Cardiac fibroblast (primary cell): ENCODE results near the gene ROR2.

ENCODE experiments used
- DNase-seq, 2 donors: peaks; one replicate each; pipeline versions ENCODE4 v3.0.0 to v3.0.0-alpha.2; 2010; ENCODE audit warnings: low read depth in 2 of 2
- H3K4me3 ChIP-seq, 2 donors: replicated peaks in 1 of 2; 1 replicate in 1 of 2; 2 replicates in 1 of 2; pipeline ENCODE4 v1.5.1; 2011; ENCODE audit warnings: low read depth in 2 of 2, low read length in 2 of 2, mild to moderate bottlenecking in 2 of 2, moderate library complexity in 1 of 2
- CTCF ChIP-seq: IDR thresholded peaks from one replicate; pipeline ENCODE4 v1.5.1; 2011; ENCODE audit warnings: low read depth, mild to moderate bottlenecking, low read length, inconsistent platforms

ROR2 gene

GRCh38 chr9:91840882-91841281 lies 109.1 kb downstream of the ROR2 start:
- TF ChIP-seq CTCF = no peak
- no peak overlapping the region for H3K4me3 ChIP-seq
- no peak for DNase-seq

DNA sequence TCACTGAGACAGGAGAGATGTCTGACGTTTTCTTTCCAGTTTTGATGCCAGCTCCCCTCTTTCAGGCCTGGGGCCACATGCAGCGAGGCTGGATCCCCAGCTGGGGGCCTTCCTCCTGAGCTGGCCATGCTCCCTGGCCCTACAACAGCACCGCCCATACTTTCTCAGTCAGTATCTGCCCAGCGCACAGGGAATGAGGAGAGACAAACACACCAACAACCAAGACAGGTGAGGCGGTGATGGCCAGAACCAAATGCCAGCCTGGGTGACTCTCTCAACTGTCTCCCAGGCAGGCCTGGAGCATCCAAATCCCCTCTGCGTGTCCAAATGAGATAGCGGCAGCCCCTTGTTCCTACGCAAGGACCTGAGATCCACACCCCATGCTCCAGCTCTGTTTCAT lies 109.6 kb downstream of the ROR2 start:
- no peak for DNase-seq
- no peak for TF ChIP-seq CTCF
- H3K4me3 ChIP-seq = no peak overlapping the region

GRCh38 chr9:91839926-91840465 lies 110.0 kb downstream of the ROR2 start:
- no peak for TF ChIP-seq CTCF
- DNase-seq = no peak

GRCh38 chr9:91837981-91838731 lies 111.9 kb downstream of the ROR2 start:
- no peak for TF ChIP-seq CTCF
- no peak overlapping the region for H3K4me3 ChIP-seq
- peak in 1 of 2 donors; percentile 82 for DNase-seq

More at GRCh38 chr9:91839926-91840465, 110.0 kb downstream of the ROR2 start:
- H3K4me3 ChIP-seq = no peak overlapping the region

GRCh38 chr9:91836515-91836914 lies 113.5 kb downstream of the ROR2 start:
- no peak for DNase-seq
- no peak overlapping the region for H3K4me3 ChIP-seq

GRCh38 chr9:91835632-91836031 lies 114.4 kb downstream of the ROR2 start:
- H3K4me3 ChIP-seq = no peak overlapping the region
- DNase-seq = no peak
- TF ChIP-seq CTCF = no peak

More at GRCh38 chr9:91836515-91836914, 113.5 kb downstream of the ROR2 start:
- no peak for TF ChIP-seq CTCF
